Measurements from ENCODE around the gene LCMT1.
A peak's percentile ranks its signal among the peaks of the same experiment; 100 is the strongest.
"Not testable (repeated sequence)": the region's sequence is repeated elsewhere in the genome, so short reads cannot be mapped to it uniquely, and the experiment has no call there.

Gene LCMT1

GRCh38 chr16:25111403-25112166 is at the start of gene LCMT1:
Gene LCMT1, plus strand, starts transcription at chr16:25111742. Its CDS starts 142 bp downstream, at chr16:25111884.
- peak; percentile 98 for DNase-seq (ENCODE audit: low read depth)

GRCh38 chr16:25063102-25063501 is 48.4 kb upstream of the LCMT1 start:
- no peak for DNase-seq (ENCODE audit: low read depth)

- DNase-seq (ENCODE audit: low read depth) = no peak
Observed at GRCh38 chr16:25063865-25064264, 47.7 kb upstream of the LCMT1 start.

- DNase-seq (ENCODE audit: low read depth) = not testable (repeated sequence)
Observed at GRCh38 chr16:25064281-25064680, 47.3 kb upstream of the LCMT1 start.

GRCh38 chr16:25064937-25065336 is 46.6 kb upstream of the LCMT1 start:
- DNase-seq (ENCODE audit: low read depth) = no peak

GRCh38 chr16:25065899-25066298 is 45.6 kb upstream of the LCMT1 start:
- no peak for DNase-seq (ENCODE audit: low read depth)

- DNase-seq (ENCODE audit: low read depth) = no peak
Observed at GRCh38 chr16:25066426-25066746, 45.2 kb upstream of the LCMT1 start.

GRCh38 chr16:25066747-25067631 is 44.6 kb upstream of the LCMT1 start:
- no peak for DNase-seq (ENCODE audit: low read depth)

GRCh38 chr16:25073854-25074253 is 37.7 kb upstream of the LCMT1 start:
- DNase-seq (ENCODE audit: low read depth) = no peak

GRCh38 chr16:25078386-25078978 is 33.1 kb upstream of the LCMT1 start:
- DNase-seq (ENCODE audit: low read depth) = no peak

- DNase-seq (ENCODE audit: low read depth) = no peak
Observed at GRCh38 chr16:25079637-25080378, 31.7 kb upstream of the LCMT1 start.

- DNase-seq (ENCODE audit: low read depth) = no peak
Observed at GRCh38 chr16:25080420-25081131, 31.0 kb upstream of the LCMT1 start.

- DNase-seq (ENCODE audit: low read depth) = no peak
Observed at GRCh38 chr16:25081702-25082101, 29.8 kb upstream of the LCMT1 start.

GRCh38 chr16:25083065-25083464 is 28.5 kb upstream of the LCMT1 start:
- no peak for DNase-seq (ENCODE audit: low read depth)

GRCh38 chr16:25083701-25084100 is 27.8 kb upstream of the LCMT1 start:
- no peak for DNase-seq (ENCODE audit: low read depth)

GRCh38 chr16:25084797-25085196 is 26.7 kb upstream of the LCMT1 start:
- no peak for DNase-seq (ENCODE audit: low read depth)

- no peak for DNase-seq (ENCODE audit: low read depth)
Observed at GRCh38 chr16:25087761-25088160, 23.8 kb upstream of the LCMT1 start.

- no peak for DNase-seq (ENCODE audit: low read depth)
Observed at GRCh38 chr16:25089351-25089750, 22.2 kb upstream of the LCMT1 start.

GRCh38 chr16:25092441-25092840 is 19.1 kb upstream of the LCMT1 start:
- DNase-seq (ENCODE audit: low read depth) = no peak

GRCh38 chr16:25093208-25094061 is 18.1 kb upstream of the LCMT1 start:
- DNase-seq (ENCODE audit: low read depth) = no peak

- no peak for DNase-seq (ENCODE audit: low read depth)
Observed at GRCh38 chr16:25094596-25094995, 16.9 kb upstream of the LCMT1 start.

All from stromal cell of bone marrow (primary cell).